ENCODE data around the gene MYRF.

GRCh38 chr11:61800331-61801281 is 48.2 kb downstream of the MYRF start:
- TF ChIP-seq CTCF (conservative IDR thresholded peaks at IDR 0.05) (no peak), EZH2 (IDR thresholded peaks at IDR 0.05; ENCODE audit: low read depth) (no peak)

Measured in PC-9 (cell line).